ENCODE measurements around the gene RPL22.
A peak's percentile ranks its signal among the peaks of the same experiment; 100 is the strongest.

The RPL22 gene

GRCh38 chr1:6170742-6171201 lies 28.6 kb downstream of the RPL22 start:
- DNase-seq = no peak

- no peak for DNase-seq
These were observed 29.2 kb downstream of the RPL22 start for GRCh38 chr1:6170116-6170741.

- no peak for DNase-seq
These were observed 30.3 kb downstream of the RPL22 start for GRCh38 chr1:6168947-6169586.

GRCh38 chr1:6167391-6168303 lies 31.7 kb downstream of the RPL22 start:
- DNase-seq = no peak

- no peak for DNase-seq
These were observed 32.6 kb downstream of the RPL22 start for GRCh38 chr1:6166655-6167390.

- no peak for DNase-seq
These were observed 33.2 kb downstream of the RPL22 start for GRCh38 chr1:6166221-6166620.

- no peak for DNase-seq
These were observed 33.9 kb downstream of the RPL22 start for GRCh38 chr1:6165441-6165985.

GRCh38 chr1:6165027-6165426 lies 34.4 kb downstream of the RPL22 start:
- no peak for DNase-seq

- no peak for DNase-seq
These were observed 35.3 kb downstream of the RPL22 start for GRCh38 chr1:6163973-6164617.

- DNase-seq = no peak
These were observed 36.0 kb downstream of the RPL22 start for GRCh38 chr1:6163191-6163972.

- DNase-seq = no peak
These were observed 36.6 kb downstream of the RPL22 start for GRCh38 chr1:6162773-6163172.

- DNase-seq = no peak
These were observed 37.1 kb downstream of the RPL22 start for GRCh38 chr1:6162341-6162740.

GRCh38 chr1:6158181-6158580 lies 41.2 kb downstream of the RPL22 start:
- DNase-seq = no peak

- peak; percentile 55 for DNase-seq
These were observed 41.7 kb downstream of the RPL22 start for GRCh38 chr1:6157528-6158174.

- DNase-seq = no peak
These were observed 42.3 kb downstream of the RPL22 start for GRCh38 chr1:6157132-6157527.

- DNase-seq = no peak
These were observed 44.7 kb downstream of the RPL22 start for GRCh38 chr1:6154525-6155319.

- DNase-seq = no peak
These were observed 46.5 kb downstream of the RPL22 start for GRCh38 chr1:6152882-6153281.

GRCh38 chr1:6152181-6152580 lies 47.2 kb downstream of the RPL22 start:
- no peak for DNase-seq

- DNase-seq = no peak
These were observed 48.0 kb downstream of the RPL22 start for GRCh38 chr1:6151291-6151822.
